HepG2 (cell line): ENCODE results near the gene SFXN5. TPM values are rescaled to one million over a fixed set of nuclear protein-coding genes. Genes with fewer than 3 reads are reported as not detected.

Experiments
- ATAC-seq: fragments of 200-7000 bp; cut with Tn5 transposase; 3 replicates; pipeline ENCODE4 v1.9.1; 2020; ENCODE audit warnings: mild to moderate bottlenecking, moderate library complexity
- BruUV-seq: library from RNA; stranded (reverse); fragments of 400-500 nt; replicated peaks from 2 replicates; lab custom pipeline; 2021; lab: Mats Ljungman, UMichigan
- CTCF ChIA-PET: fragments of 300-600 bp; formaldehyde crosslinking; extraction: SDS; loops from one replicate; lab custom pipeline; 2021; ENCODE audit warnings: low total read pairs, inconsistent platforms, low intra/inter-chr PET ratio; lab: Yijun Ruan, JAX
- POLR2A ChIA-PET: fragments of 350-600 bp; sonication (Branson Sonifier 250); formaldehyde crosslinking; loops from one replicate; lab custom pipeline; 2020; ENCODE audit warnings: antibody characterized with exemption, inconsistent platforms; lab: Yijun Ruan, JAX
- DNase-seq: peaks from one replicate; pipeline ENCODE4 v3.0.0-alpha.2; 2015; ENCODE audit warnings: low spot score
- FAIRE-seq: peaks from 3 replicates; lab custom pipeline; 2011; peaks lifted over from hg19 to GRCh38; lab: Jason Lieb, UNC
- H2AFZ ChIP-seq: one replicate; pipeline ENCODE4 v1.6.1; 2011; ENCODE audit warnings: low read length, inconsistent platforms
- H3K27ac ChIP-seq: fragments of 300-600 bp; 3 replicates; pipeline ENCODE4 v1.8.0; 2011; ENCODE audit warnings: mixed run types, mild to moderate bottlenecking, mixed read lengths, low read length, inconsistent platforms; ENCODE audit not compliant: insufficient read depth; ENCODE audit errors: extremely low read length
- H3K27me3 ChIP-seq, 2 experiments: fragments of 200-600 bp in 1 of 2; 2 replicates in 1 of 2; 3 replicates in 1 of 2; pipeline versions ENCODE4 v1.6.0 to v1.8.0; 2011; ENCODE audit warnings: low read length in 2 of 2, mild to moderate bottlenecking in 2 of 2, moderate library complexity in 2 of 2, inconsistent platforms in 1 of 2; ENCODE audit not compliant: insufficient read depth in 2 of 2, control insufficient read depth in 1 of 2
- H3K36me3 ChIP-seq, 2 experiments: fragments of 200-600 bp in 1 of 2; replicated peaks in 1 of 2; 2 replicates in 1 of 2; 3 replicates in 1 of 2; pipeline versions ENCODE4 v1.5.1 to v1.8.0; 2011; ENCODE audit warnings: low read length in 2 of 2, inconsistent platforms in 1 of 2; ENCODE audit not compliant: insufficient read depth in 2 of 2, control insufficient read depth in 1 of 2
- H3K4me1 ChIP-seq: 2 replicates; pipeline ENCODE4 v1.5.1; 2012; ENCODE audit warnings: low read length, inconsistent platforms; ENCODE audit not compliant: insufficient read depth
- H3K4me2 ChIP-seq: 2 replicates; pipeline ENCODE4 v1.6.0; 2011; ENCODE audit warnings: low read depth, low read length, inconsistent platforms
- H3K4me3 ChIP-seq, 3 experiments: fragments of 200-600 bp in 1 of 3; sonication (generic), shearing (Covaris generic) in 1 of 3; replicated peaks in 1 of 3; 2 replicates each; pipeline ENCODE4 v1.5.1; 2011 to 2016; ENCODE audit warnings: low read length in 3 of 3, inconsistent platforms in 2 of 3, low read depth in 2 of 3, mild to moderate bottlenecking in 2 of 3, control low read depth in 1 of 3, mixed read lengths in 1 of 3; ENCODE audit not compliant: insufficient read depth in 1 of 3
- H3K79me2 ChIP-seq: one replicate; pipeline ENCODE4 v1.6.1; 2011; ENCODE audit warnings: low read length, inconsistent platforms; ENCODE audit not compliant: insufficient read depth
- H3K9ac ChIP-seq: 2 replicates; pipeline ENCODE4 v1.6.0; 2011; ENCODE audit warnings: mild to moderate bottlenecking, low read depth, low read length, inconsistent platforms; ENCODE audit not compliant: insufficient read depth
- H3K9me3 ChIP-seq: 2 replicates; pipeline ENCODE4 v1.5.1; 2012; ENCODE audit warnings: mild to moderate bottlenecking, low read length
- H4K20me1 ChIP-seq: 2 replicates; pipeline ENCODE4 v1.6.0; 2011; ENCODE audit warnings: inconsistent platforms, mild to moderate bottlenecking, low read length, moderate library complexity; ENCODE audit not compliant: insufficient read depth
- BRD4 ChIP-seq: sonication (generic); formaldehyde crosslinking; IDR thresholded peaks from 2 replicates; pipeline ENCODE4 v1.4.0; 2020; ENCODE audit warnings: missing genetic modification reagents
- CC2D1A ChIP-seq: sonication (generic); formaldehyde crosslinking; IDR thresholded peaks from 2 replicates; pipeline ENCODE4 v1.8.1; 2023; ENCODE audit warnings: mild to moderate bottlenecking, missing genetic modification reagents
- GMEB1 ChIP-seq: sonication (generic); formaldehyde crosslinking; IDR thresholded peaks from 2 replicates; pipeline ENCODE4 v1.5.1; 2020; ENCODE audit warnings: missing genetic modification reagents, mild to moderate bottlenecking, borderline replicate concordance
- HNRNPK ChIP-seq: fragments of 200-400 bp; formaldehyde crosslinking; IDR thresholded peaks from 2 replicates; pipeline ENCODE4 v1.6.1; 2018; ENCODE audit warnings: low read length, low read depth, moderate library complexity, mild to moderate bottlenecking; ENCODE audit not compliant: poor library complexity, severe bottlenecking
- KLF11 ChIP-seq: IDR thresholded peaks from 2 replicates; pipeline ENCODE4 v1.6.1; 2016; ENCODE audit warnings: missing compliant biosample characterization
- MEIS2 ChIP-seq: sonication (generic); formaldehyde crosslinking; IDR thresholded peaks from 2 replicates; pipeline ENCODE4 v1.9.0; 2021; ENCODE audit warnings: mild to moderate bottlenecking, missing genetic modification reagents
- PCBP1 ChIP-seq: fragments of 200-400 bp; formaldehyde crosslinking; IDR thresholded peaks from 2 replicates; pipeline ENCODE4 v1.6.1; 2017; ENCODE audit warnings: mild to moderate bottlenecking, low read depth, low read length, borderline replicate concordance
- ZBTB4 ChIP-seq: sonication (generic); formaldehyde crosslinking; IDR thresholded peaks from 2 replicates; pipeline ENCODE4 v1.4.0; 2020; ENCODE audit warnings: missing genetic modification reagents, mild to moderate bottlenecking, borderline replicate concordance
- ZNF543 ChIP-seq: sonication (generic); formaldehyde crosslinking; IDR thresholded peaks from 2 replicates; pipeline ENCODE4 v1.4.0; 2020; ENCODE audit warnings: mild to moderate bottlenecking, missing genetic modification reagents
- ZNF550 ChIP-seq: sonication (generic); formaldehyde crosslinking; IDR thresholded peaks from 2 replicates; pipeline ENCODE4 v1.4.0; 2020; ENCODE audit warnings: mild to moderate bottlenecking, missing genetic modification reagents, borderline replicate concordance
- WGBS: methylation state at CpG from one replicate; pipeline ENCODE4 v1.1.6; 2017; ENCODE audit warnings: low lambda C conversion rate; 5-methylcytosine and 5-hydroxymethylcytosine counted together
- in situ Hi-C: cut with HindIII; loops from 2 replicates; pipeline ENCODE4 v1.10.0; 2017; ENCODE audit warnings: low pct_unique_long_range_greater_than_20kb; ENCODE audit not compliant: extremely low pct_ligation_motif_present
- intact Hi-C: fragments of 100-400 bp; cut with micrococcal nuclease; formaldehyde crosslinking; loops from one replicate; pipeline ENCODE4 v1.10.0; 2022; ENCODE audit not compliant: unreplicated experiment
- polyA plus RNA-seq, 8 experiments: library from polyadenylated mRNA; depleted of rRNA in 3 of 8; stranded (reverse) in 7 of 8; unstranded in 1 of 8; fragments of >200 nt; fragmentation: Illumina TruSeq in 4 of 8; extraction: Trizol in 4 of 8; gene quantifications; 2 replicates each; pipeline versions ENCODE4 v1.2.1 to v1.2.3, GENCODE V29; 2011 to 2016; ENCODE audit warnings: low read depth in 4 of 8, missing spikeins in 1 of 8, mixed read lengths in 1 of 8; ENCODE audit not compliant: insufficient read depth in 1 of 8
- total RNA-seq, 5 experiments: library from RNA; depleted of rRNA; stranded (reverse); fragments of >200 nt; fragmentation: Illumina TruSeq; extraction: Trizol; gene quantifications; 2 replicates each; pipeline ENCODE4 v1.2.3, GENCODE V29; 2016; ENCODE audit warnings: low read depth in 1 of 5

Gene SFXN5
- total and polyA plus RNA-seq, 2 of the 13 experiments (the other 11 are each of a cell fraction or from before 2014, with no cell fraction given), result 34.9 to 37.4 TPM

DNA sequence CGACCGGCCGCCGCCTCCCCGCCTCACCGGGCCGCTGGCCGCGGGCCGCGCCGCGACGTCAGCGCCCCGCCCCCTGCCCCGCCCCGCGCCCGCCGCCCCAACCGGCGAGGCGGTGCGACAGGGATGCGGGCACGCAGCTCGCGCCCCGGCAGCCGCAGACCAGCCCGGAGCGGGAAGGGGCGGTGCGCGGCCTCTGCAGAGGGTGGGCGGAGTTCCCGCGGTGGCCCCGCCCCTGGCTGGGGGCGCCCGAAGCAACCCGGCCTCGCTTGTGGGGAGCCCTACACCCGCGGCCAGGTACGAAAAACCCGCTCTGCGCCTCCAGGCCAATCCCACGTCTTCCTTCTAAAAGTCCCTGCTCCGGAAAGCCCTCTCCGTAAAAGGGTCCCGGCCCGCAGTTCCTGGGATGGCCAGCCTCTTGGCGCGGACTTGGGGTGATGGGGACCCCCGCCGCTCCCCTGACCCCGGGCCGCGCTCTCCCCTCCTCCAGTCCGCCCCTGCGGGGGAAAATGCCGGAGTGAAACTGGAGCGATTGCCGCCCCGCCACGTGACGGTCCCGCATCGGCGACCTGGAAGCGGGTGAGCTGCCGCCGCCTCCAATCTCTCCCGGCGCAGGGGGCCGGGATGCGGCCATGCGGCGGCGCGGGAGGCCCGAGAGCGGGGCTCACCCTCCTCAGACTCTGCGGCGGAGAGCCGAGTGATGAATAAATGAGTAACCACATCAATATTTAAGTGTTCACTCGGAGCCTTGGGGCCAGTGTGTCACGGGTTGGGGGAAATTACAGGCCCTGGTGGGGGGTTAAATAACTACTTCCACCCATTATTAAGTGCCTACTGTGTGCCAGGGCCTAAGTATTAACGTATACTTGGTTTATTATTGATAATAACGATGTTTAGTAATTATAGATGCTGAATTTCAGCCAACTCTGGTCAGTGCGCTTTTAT, 41.7 kb upstream of the SFXN5 start, which contains the start of gene RAB11FIP5:
RAB11FIP5 (minus strand) TSS at position 36 of the 942 bp plus-strand sequence. CDS start 171 bp downstream, outside the sequence.
- no peaks in the 10 kb centered on the region; a peak in 2 of 5 replicates for H3K27me3 ChIP-seq
- ATAC-seq, result peak; percentile 82
- H3K79me2 ChIP-seq, result peaks cover 35% of the 10 kb centered on the region
- 5% methylated on average over 20 of the region's 93 CpGs for WGBS
- intact Hi-C loops, result loop anchor here (2.0 kb wide), 1 partner anchor 16 kb away; no protein-coding TSS in a partner anchor
- H2AFZ ChIP-seq, result no peak within 1 kb of the TSS
- CTCF ChIA-PET, result no interaction called here
- H4K20me1 ChIP-seq, result peaks cover 13% of the 10 kb centered on the region
- peak within 1 kb of the TSS; percentile 54 for H3K27ac ChIP-seq
- BruUV-seq, result TSS peak; percentile 80
- H3K4me2 ChIP-seq, result peak within 1 kb of the TSS; percentile 99
- POLR2A ChIA-PET, result interaction anchor here (1.0 to 2.6 kb wide), 9 partner anchors 14 to 120 kb away, joined by 3 to 17 read pairs (median 6); partner anchors contain the start of genes CCT7, PRADC1, SFXN5 and SMYD5
- no peaks in the 10 kb centered on the region; a peak in 1 of 5 replicates for H3K36me3 ChIP-seq
- no peaks in the 10 kb centered on the region for H3K9me3 ChIP-seq
- peak within 1 kb of the TSS; percentile 64 to 92 (median 85) for H3K4me3 ChIP-seq
- in situ Hi-C loops, result no loop called here
- peak; percentile 57 for DNase-seq
- no peak for FAIRE-seq
- peaks cover 50% of the 10 kb centered on the region for H3K4me1 ChIP-seq
- peak within 1 kb of the TSS; percentile 80 for H3K9ac ChIP-seq
- TF ChIP-seq HNRNPK, result peak; percentile 21
- TF ChIP-seq CC2D1A (CRISPR knock-in tag), result no peak
- no peak for TF ChIP-seq PCBP1
- no peak; the same call in 1 of the 2 replicates for TF ChIP-seq MEIS2 (CRISPR knock-in tag)
- TF ChIP-seq GMEB1, result no peak
- TF ChIP-seq BRD4 (CRISPR knock-in tag), result no peak
- peak; percentile 80; the same call in 1 of the 2 replicates for TF ChIP-seq ZBTB4
- TF ChIP-seq ZNF543 (CRISPR knock-in tag), result peak; percentile 30; the same call in 1 of the 2 replicates
- no peak for TF ChIP-seq ZNF550 (CRISPR knock-in tag)
- TF ChIP-seq KLF11 (CRISPR knock-in tag), result no peak; the same call in 1 of the 2 replicates
